Activated CD8-positive, alpha-beta T cell treated with anti-CD3 and anti-CD28 coated beads for 36 hours (primary cell): ENCODE measurements around the gene LIPK. TPM values are rescaled to one million over a fixed set of nuclear protein-coding genes. Genes with fewer than 3 reads are reported as not detected.

Source experiments
- ATAC-seq: fragments of 200-7000 bp; cut with Tn5 transposase; one replicate; pipeline ENCODE4 v1.10.0; 2021; ENCODE audit warnings: mild to moderate bottlenecking, moderate library complexity
- CTCF ChIA-PET: fragments of 350-600 bp; sonication (Branson Sonifier 250); formaldehyde crosslinking; loops from one replicate; lab custom pipeline; 2021; ENCODE audit warnings: antibody characterized with exemption; lab: Charles Lee
- POLR2A ChIA-PET: fragments of 350-600 bp; sonication (Branson Sonifier 250); formaldehyde crosslinking; loops from one replicate; lab custom pipeline; 2021; ENCODE audit warnings: antibody characterized with exemption; lab: Charles Lee
- DNase-seq: peaks from one replicate; pipeline ENCODE4 v3.0.0-alpha.2; 2020
- H3K27ac Mint-ChIP-seq: one replicate; pipeline ENCODE4 v1.8.0; 2021; ENCODE audit warnings: mild to moderate bottlenecking, mixed read lengths
- H3K27me3 Mint-ChIP-seq: one replicate; pipeline ENCODE4 v1.8.0; 2021; ENCODE audit warnings: mixed read lengths
- H3K36me3 Mint-ChIP-seq: one replicate; pipeline ENCODE4 v1.8.0; 2021; ENCODE audit warnings: low read depth, mixed read lengths
- H3K4me1 Mint-ChIP-seq: one replicate; pipeline ENCODE4 v1.8.0; 2021; ENCODE audit warnings: low read depth, mixed read lengths
- H3K4me3 Mint-ChIP-seq: one replicate; pipeline ENCODE4 v1.8.0; 2021; ENCODE audit warnings: mild to moderate bottlenecking, moderate library complexity, mixed read lengths
- H3K9me3 Mint-ChIP-seq: one replicate; pipeline ENCODE4 v1.8.0; 2021; ENCODE audit warnings: mixed read lengths
- CTCF ChIP-seq: fragments of 200-600 bp; IDR thresholded peaks from one replicate; pipeline ENCODE4 v1.8.0; 2022; ENCODE audit warnings: antibody characterized with exemption, mild to moderate bottlenecking
- intact Hi-C: fragments of 100-400 bp; cut with micrococcal nuclease; formaldehyde crosslinking; loops from one replicate; pipeline ENCODE4 v1.10.0; 2022
- total RNA-seq, 2 experiments: library from RNA; stranded (reverse); gene quantifications; one replicate each; pipeline ENCODE4 v1.2.3, GENCODE V29; 2021

LIPK gene
- total RNA-seq, 2 experiments from 2014 or later, result not detected

- no peak for DNase-seq
- H3K27me3 Mint-ChIP-seq, result peaks cover 2% of the 10 kb centered on the region
- ChIA-PET POLR2A (no interaction called here), CTCF (interaction anchor here (3.1 kb wide), 1 partner anchor 37 kb away, joined by 11 read pairs; no protein-coding TSS in a partner anchor)
- H3K9me3 Mint-ChIP-seq, result no peaks in the 10 kb centered on the region
- peaks cover 2% of the 10 kb centered on the region for H3K4me1 Mint-ChIP-seq
- TF ChIP-seq CTCF, result no peak
- no peaks in the 10 kb centered on the region for H3K36me3 Mint-ChIP-seq
- H3K4me3 Mint-ChIP-seq, result no peak overlapping the region
- no peak overlapping the region for H3K27ac Mint-ChIP-seq
- ATAC-seq, result no peak
- intact Hi-C loops, result no loop called here
These were observed 59.8 kb downstream of the LIPK start for GRCh38 chr10:88765816-88766215.

- Mint-ChIP-seq H3K36me3 (no peaks in the 10 kb centered on the region), H3K27me3 (peaks cover 4% of the 10 kb centered on the region), H3K4me1 (no peaks in the 10 kb centered on the region), H3K4me3 (no peak overlapping the region), H3K27ac (no peak overlapping the region), H3K9me3 (peaks cover 5% of the 10 kb centered on the region)
- no peak for DNase-seq
- intact Hi-C loops, result no loop called here
- TF ChIP-seq CTCF, result no peak
- POLR2A ChIA-PET, result no interaction called here
- CTCF ChIA-PET, result interaction anchor here (0.8 to 1.9 kb wide), 3 partner anchors 31 to 186 kb away, joined by 3 to 4 read pairs (median 3); partner anchors contain the start of gene RNLS
- no peak for ATAC-seq
These were observed 63.3 kb downstream of the LIPK start for GRCh38 chr10:88769384-88769783.

- TF ChIP-seq CTCF, result no peak
- H3K27ac Mint-ChIP-seq, result no peak overlapping the region
- ChIA-PET POLR2A (no interaction called here), CTCF (interaction anchor here (0.7 to 1.7 kb wide), 3 partner anchors 28 to 1025 kb away, joined by 3 to 4 read pairs (median 4); no protein-coding TSS in a partner anchor)
- peaks cover 3% of the 10 kb centered on the region for H3K4me1 Mint-ChIP-seq
- intact Hi-C loops, result no loop called here
- DNase-seq, result no peak
- no peak overlapping the region for H3K4me3 Mint-ChIP-seq
- H3K27me3 Mint-ChIP-seq, result peaks cover 1% of the 10 kb centered on the region
- ATAC-seq, result no peak
- no peaks in the 10 kb centered on the region for H3K36me3 Mint-ChIP-seq
- no peaks in the 10 kb centered on the region for H3K9me3 Mint-ChIP-seq
These were observed 75.2 kb downstream of the LIPK start for GRCh38 chr10:88781206-88781605.

GRCh38 chr10:88782222-88782621 is 76.2 kb downstream of the LIPK start:
- Mint-ChIP-seq H3K36me3 (no peaks in the 10 kb centered on the region), H3K4me1 (peaks cover 3% of the 10 kb centered on the region), H3K9me3 (no peaks in the 10 kb centered on the region), H3K4me3 (no peak overlapping the region), H3K27ac (no peak overlapping the region), H3K27me3 (peaks cover 1% of the 10 kb centered on the region)
- no peak for TF ChIP-seq CTCF
- intact Hi-C loops, result no loop called here
- ChIA-PET CTCF (no interaction called here), POLR2A (no interaction called here)
- ATAC-seq, result no peak
- no peak for DNase-seq

GRCh38 chr10:88783724-88784123 is 77.7 kb downstream of the LIPK start:
- no peak overlapping the region for H3K4me3 Mint-ChIP-seq
- intact Hi-C loops, result no loop called here
- DNase-seq (no peak), ATAC-seq (no peak)
- no peaks in the 10 kb centered on the region for H3K9me3 Mint-ChIP-seq
- peaks cover 3% of the 10 kb centered on the region for H3K4me1 Mint-ChIP-seq
- no peak overlapping the region for H3K27ac Mint-ChIP-seq
- ChIA-PET CTCF (no interaction called here), POLR2A (no interaction called here)
- peaks cover 1% of the 10 kb centered on the region for H3K27me3 Mint-ChIP-seq
- no peak for TF ChIP-seq CTCF
- H3K36me3 Mint-ChIP-seq, result no peaks in the 10 kb centered on the region
